OCI-LY7 (cell line): ENCODE measurements around the gene JAK1.

Source experiments
- CTCF ChIP-seq: fragments of 200-600 bp; sonication (generic); conservative IDR thresholded peaks from 2 replicates; pipeline ENCODE4 v1.5.1; 2014; ENCODE audit warnings: mild to moderate bottlenecking, antibody characterized with exemption, low read length, moderate library complexity, mixed read lengths
- EZH2phosphoT487 ChIP-seq: fragments of 200-600 bp; sonication (generic); IDR thresholded peaks from 2 replicates; pipeline ENCODE4 v1.6.1; 2018; ENCODE audit warnings: low read depth, borderline replicate concordance, mild to moderate bottlenecking, mixed run types, antibody characterized with exemption, low read length, moderate library complexity, mixed read lengths

- TF ChIP-seq CTCF (no peak), EZH2phosphoT487 (no peak)
These were observed 127.9 kb downstream of the JAK1 start for GRCh38 chr1:64838486-64838885.
